HepG2 (cell line): ENCODE data around the gene TMEM253. TPM values are rescaled to one million over a fixed set of nuclear protein-coding genes. Genes with fewer than 3 reads are reported as not detected.

ENCODE experiments used
- DMAP1 ChIP-seq: IDR thresholded peaks from 2 replicates; pipeline ENCODE4 v1.6.1; 2016
- HOXA7 ChIP-seq: sonication (generic); formaldehyde crosslinking; IDR thresholded peaks from 2 replicates; pipeline ENCODE4 v1.8.1; 2022; ENCODE audit warnings: mild to moderate bottlenecking, missing genetic modification reagents, moderate library complexity
- MXD4 ChIP-seq: IDR thresholded peaks from 2 replicates; pipeline ENCODE4 v1.6.1; 2016; ENCODE audit warnings: mild to moderate bottlenecking, missing biosample characterization, missing genetic modification reagents
- NAIF1 ChIP-seq: sonication (generic); formaldehyde crosslinking; IDR thresholded peaks from 2 replicates; pipeline ENCODE4 v1.5.0; 2020; ENCODE audit warnings: mild to moderate bottlenecking, missing genetic modification reagents, borderline replicate concordance
- NFKBIZ ChIP-seq: IDR thresholded peaks from 2 replicates; pipeline ENCODE4 v1.6.1; 2018; ENCODE audit warnings: missing genetic modification reagents, missing compliant biosample characterization
- POLR2G ChIP-seq: fragments of 200-400 bp; formaldehyde crosslinking; IDR thresholded peaks from 2 replicates; pipeline ENCODE4 v1.6.1; 2018; ENCODE audit warnings: mild to moderate bottlenecking, low read depth, low read length, moderate library complexity
- RBM22 ChIP-seq: fragments of 200-400 bp; formaldehyde crosslinking; optimal IDR thresholded peaks from 2 replicates; pipeline ENCODE3; 2017; ENCODE audit warnings: mild to moderate bottlenecking, low read length, moderate library complexity
- SALL1 ChIP-seq: sonication (generic); formaldehyde crosslinking; IDR thresholded peaks from 2 replicates; pipeline ENCODE4 v1.8.0; 2022; ENCODE audit warnings: mild to moderate bottlenecking, missing genetic modification reagents
- SCMH1 ChIP-seq: sonication (generic); formaldehyde crosslinking; IDR thresholded peaks from 2 replicates; pipeline ENCODE4 v1.9.0; 2021; ENCODE audit warnings: missing genetic modification reagents, mild to moderate bottlenecking, borderline replicate concordance
- SMC3 ChIP-seq: IDR thresholded peaks from 2 replicates; pipeline ENCODE4 v1.6.1; 2011; ENCODE audit warnings: low read length, improper control_type of control experiment
- ZBTB20 ChIP-seq: sonication (generic); formaldehyde crosslinking; IDR thresholded peaks from 2 replicates; pipeline ENCODE4 v1.8.1; 2023; ENCODE audit warnings: missing genetic modification reagents, low read depth, mild to moderate bottlenecking, borderline replicate concordance
- ZMYM2 ChIP-seq: sonication (generic); formaldehyde crosslinking; IDR thresholded peaks from 2 replicates; pipeline ENCODE4 v1.8.0; 2022; ENCODE audit warnings: mild to moderate bottlenecking, missing genetic modification reagents
- ZNF333 ChIP-seq: sonication (generic); formaldehyde crosslinking; IDR thresholded peaks from 2 replicates; pipeline ENCODE4 v1.4.0; 2020; ENCODE audit warnings: mild to moderate bottlenecking, missing genetic modification reagents, borderline replicate concordance
- ZNF883 ChIP-seq: sonication (generic); formaldehyde crosslinking; IDR thresholded peaks from 2 replicates; pipeline ENCODE4 v1.5.1; 2020; ENCODE audit warnings: mild to moderate bottlenecking, missing genetic modification reagents; ENCODE audit errors: not compliant biosample characterization
- ZSCAN22 ChIP-seq: sonication (generic); formaldehyde crosslinking; IDR thresholded peaks from 2 replicates; pipeline ENCODE4 v1.4.0; 2020; ENCODE audit warnings: mild to moderate bottlenecking, missing genetic modification reagents
- ZSCAN25 ChIP-seq: sonication (generic); formaldehyde crosslinking; IDR thresholded peaks from 2 replicates; pipeline ENCODE4 v1.8.0; 2022; ENCODE audit warnings: mild to moderate bottlenecking, missing genetic modification reagents
- polyA plus RNA-seq, 8 experiments: library from polyadenylated mRNA; depleted of rRNA in 3 of 8; stranded (reverse) in 7 of 8; unstranded in 1 of 8; fragments of >200 nt; fragmentation: Illumina TruSeq in 4 of 8; extraction: Trizol in 4 of 8; gene quantifications; 2 replicates each; pipeline versions ENCODE4 v1.2.1 to v1.2.3, GENCODE V29; 2011 to 2016; ENCODE audit warnings: low read depth in 4 of 8, missing spikeins in 1 of 8, mixed read lengths in 1 of 8; ENCODE audit not compliant: insufficient read depth in 1 of 8
- total RNA-seq, 5 experiments: library from RNA; depleted of rRNA; stranded (reverse); fragments of >200 nt; fragmentation: Illumina TruSeq; extraction: Trizol; gene quantifications; 2 replicates each; pipeline ENCODE4 v1.2.3, GENCODE V29; 2016; ENCODE audit warnings: low read depth in 1 of 5
- TF ChIP-seq, protein P1 (sequence below): sonication (generic); formaldehyde crosslinking; IDR thresholded peaks from 2 replicates; pipeline ENCODE4 v1.5.1; 2020; ENCODE audit warnings: mild to moderate bottlenecking, missing genetic modification reagents, moderate library complexity
- TF ChIP-seq, protein P2 (sequence below): sonication (generic); formaldehyde crosslinking; IDR thresholded peaks from 2 replicates; pipeline ENCODE4 v1.4.0; 2020; ENCODE audit warnings: missing genetic modification reagents
- TF ChIP-seq, protein P3 (sequence below): sonication (generic); formaldehyde crosslinking; IDR thresholded peaks from 2 replicates; pipeline ENCODE4 v1.4.0; 2020; ENCODE audit warnings: missing genetic modification reagents
- TF ChIP-seq, protein P4 (sequence below): sonication (generic); formaldehyde crosslinking; IDR thresholded peaks from 2 replicates; pipeline ENCODE4 v1.5.0; 2020; ENCODE audit warnings: mild to moderate bottlenecking, missing genetic modification reagents, moderate library complexity

The TMEM253 gene
- total and polyA plus RNA-seq, 2 of the 13 experiments (the other 11 are each of a cell fraction or from before 2014, with no cell fraction given): 0.29 to 0.45 TPM

DNA sequence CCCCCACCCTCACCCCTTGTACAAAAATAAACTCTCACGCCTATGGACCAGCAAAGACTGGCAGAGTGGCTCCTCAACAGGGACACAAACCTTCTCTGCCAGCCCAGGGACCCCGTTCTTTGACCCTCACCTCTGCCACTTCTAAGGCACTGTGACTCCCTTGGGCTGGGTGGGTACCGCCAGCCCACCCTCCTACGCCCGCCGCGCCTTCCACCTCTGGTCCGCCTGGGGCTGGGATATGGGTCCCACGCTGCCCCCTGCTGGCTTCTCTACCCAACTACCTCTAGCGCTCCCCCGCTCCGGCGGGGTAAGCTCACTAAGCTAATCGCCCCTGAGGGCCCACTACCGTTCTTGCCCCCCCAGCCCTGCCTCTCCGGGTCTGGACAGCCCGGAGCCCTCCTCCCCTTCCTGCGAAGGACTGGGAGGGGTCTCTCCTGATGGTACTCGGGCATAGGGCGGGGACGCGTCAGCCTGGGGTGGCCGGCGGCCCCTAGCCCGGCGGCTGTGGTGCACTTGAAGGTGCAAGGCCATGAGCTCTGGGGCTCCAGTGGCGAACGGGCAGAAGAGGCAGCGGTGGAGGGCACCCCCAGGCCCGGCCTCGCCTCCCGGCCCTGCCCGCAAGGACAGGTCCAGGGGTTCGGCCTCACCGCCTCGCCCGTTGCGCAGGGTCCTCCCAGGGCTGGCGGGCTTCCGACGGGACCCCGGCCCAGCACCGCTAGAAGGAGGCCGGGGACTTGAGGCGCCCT is 10.5 kb upstream of the TMEM253 start (continued):
- TF ChIP-seq, protein P1, sequence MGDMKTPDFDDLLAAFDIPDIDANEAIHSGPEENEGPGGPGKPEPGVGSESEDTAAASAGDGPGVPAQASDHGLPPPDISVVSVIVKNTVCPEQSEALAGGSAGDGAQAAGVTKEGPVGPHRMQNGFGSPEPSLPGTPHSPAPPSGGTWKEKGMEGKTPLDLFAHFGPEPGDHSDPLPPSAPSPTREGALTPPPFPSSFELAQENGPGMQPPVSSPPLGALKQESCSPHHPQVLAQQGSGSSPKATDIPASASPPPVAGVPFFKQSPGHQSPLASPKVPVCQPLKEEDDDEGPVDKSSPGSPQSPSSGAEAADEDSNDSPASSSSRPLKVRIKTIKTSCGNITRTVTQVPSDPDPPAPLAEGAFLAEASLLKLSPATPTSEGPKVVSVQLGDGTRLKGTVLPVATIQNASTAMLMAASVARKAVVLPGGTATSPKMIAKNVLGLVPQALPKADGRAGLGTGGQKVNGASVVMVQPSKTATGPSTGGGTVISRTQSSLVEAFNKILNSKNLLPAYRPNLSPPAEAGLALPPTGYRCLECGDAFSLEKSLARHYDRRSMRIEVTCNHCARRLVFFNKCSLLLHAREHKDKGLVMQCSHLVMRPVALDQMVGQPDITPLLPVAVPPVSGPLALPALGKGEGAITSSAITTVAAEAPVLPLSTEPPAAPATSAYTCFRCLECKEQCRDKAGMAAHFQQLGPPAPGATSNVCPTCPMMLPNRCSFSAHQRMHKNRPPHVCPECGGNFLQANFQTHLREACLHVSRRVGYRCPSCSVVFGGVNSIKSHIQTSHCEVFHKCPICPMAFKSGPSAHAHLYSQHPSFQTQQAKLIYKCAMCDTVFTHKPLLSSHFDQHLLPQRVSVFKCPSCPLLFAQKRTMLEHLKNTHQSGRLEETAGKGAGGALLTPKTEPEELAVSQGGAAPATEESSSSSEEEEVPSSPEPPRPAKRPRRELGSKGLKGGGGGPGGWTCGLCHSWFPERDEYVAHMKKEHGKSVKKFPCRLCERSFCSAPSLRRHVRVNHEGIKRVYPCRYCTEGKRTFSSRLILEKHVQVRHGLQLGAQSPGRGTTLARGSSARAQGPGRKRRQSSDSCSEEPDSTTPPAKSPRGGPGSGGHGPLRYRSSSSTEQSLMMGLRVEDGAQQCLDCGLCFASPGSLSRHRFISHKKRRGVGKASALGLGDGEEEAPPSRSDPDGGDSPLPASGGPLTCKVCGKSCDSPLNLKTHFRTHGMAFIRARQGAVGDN (CRISPR knock-in tag): peak; percentile 73
- TF ChIP-seq, protein P2, sequence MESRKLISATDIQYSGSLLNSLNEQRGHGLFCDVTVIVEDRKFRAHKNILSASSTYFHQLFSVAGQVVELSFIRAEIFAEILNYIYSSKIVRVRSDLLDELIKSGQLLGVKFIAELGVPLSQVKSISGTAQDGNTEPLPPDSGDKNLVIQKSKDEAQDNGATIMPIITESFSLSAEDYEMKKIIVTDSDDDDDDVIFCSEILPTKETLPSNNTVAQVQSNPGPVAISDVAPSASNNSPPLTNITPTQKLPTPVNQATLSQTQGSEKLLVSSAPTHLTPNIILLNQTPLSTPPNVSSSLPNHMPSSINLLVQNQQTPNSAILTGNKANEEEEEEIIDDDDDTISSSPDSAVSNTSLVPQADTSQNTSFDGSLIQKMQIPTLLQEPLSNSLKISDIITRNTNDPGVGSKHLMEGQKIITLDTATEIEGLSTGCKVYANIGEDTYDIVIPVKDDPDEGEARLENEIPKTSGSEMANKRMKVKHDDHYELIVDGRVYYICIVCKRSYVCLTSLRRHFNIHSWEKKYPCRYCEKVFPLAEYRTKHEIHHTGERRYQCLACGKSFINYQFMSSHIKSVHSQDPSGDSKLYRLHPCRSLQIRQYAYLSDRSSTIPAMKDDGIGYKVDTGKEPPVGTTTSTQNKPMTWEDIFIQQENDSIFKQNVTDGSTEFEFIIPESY (CRISPR knock-in tag): peak; percentile 100
- TF ChIP-seq ZMYM2 (CRISPR knock-in tag): peak; percentile 60; the same call in 1 of the 2 replicates
- no peak for TF ChIP-seq SCMH1 (CRISPR knock-in tag)
- TF ChIP-seq HOXA7 (CRISPR knock-in tag): peak; percentile 46; the same call in 1 of the 2 replicates
- peak; percentile 47; the same call in 1 of the 2 replicates for TF ChIP-seq ZNF333 (CRISPR knock-in tag)
- TF ChIP-seq ZSCAN22 (CRISPR knock-in tag): no peak
- TF ChIP-seq SMC3: peak; percentile 22; the same call in 1 of the 2 replicates
- peak; percentile 43; the same call in 1 of the 2 replicates for TF ChIP-seq SALL1 (CRISPR knock-in tag)
- TF ChIP-seq, protein P3, sequence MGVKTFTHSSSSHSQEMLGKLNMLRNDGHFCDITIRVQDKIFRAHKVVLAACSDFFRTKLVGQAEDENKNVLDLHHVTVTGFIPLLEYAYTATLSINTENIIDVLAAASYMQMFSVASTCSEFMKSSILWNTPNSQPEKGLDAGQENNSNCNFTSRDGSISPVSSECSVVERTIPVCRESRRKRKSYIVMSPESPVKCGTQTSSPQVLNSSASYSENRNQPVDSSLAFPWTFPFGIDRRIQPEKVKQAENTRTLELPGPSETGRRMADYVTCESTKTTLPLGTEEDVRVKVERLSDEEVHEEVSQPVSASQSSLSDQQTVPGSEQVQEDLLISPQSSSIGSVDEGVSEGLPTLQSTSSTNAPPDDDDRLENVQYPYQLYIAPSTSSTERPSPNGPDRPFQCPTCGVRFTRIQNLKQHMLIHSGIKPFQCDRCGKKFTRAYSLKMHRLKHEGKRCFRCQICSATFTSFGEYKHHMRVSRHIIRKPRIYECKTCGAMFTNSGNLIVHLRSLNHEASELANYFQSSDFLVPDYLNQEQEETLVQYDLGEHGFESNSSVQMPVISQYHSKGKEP (CRISPR knock-in tag): no peak
- peak; percentile 46 for TF ChIP-seq POLR2G
- peak; percentile 22; the same call in 1 of the 2 replicates for TF ChIP-seq ZSCAN25
- TF ChIP-seq, protein P4, sequence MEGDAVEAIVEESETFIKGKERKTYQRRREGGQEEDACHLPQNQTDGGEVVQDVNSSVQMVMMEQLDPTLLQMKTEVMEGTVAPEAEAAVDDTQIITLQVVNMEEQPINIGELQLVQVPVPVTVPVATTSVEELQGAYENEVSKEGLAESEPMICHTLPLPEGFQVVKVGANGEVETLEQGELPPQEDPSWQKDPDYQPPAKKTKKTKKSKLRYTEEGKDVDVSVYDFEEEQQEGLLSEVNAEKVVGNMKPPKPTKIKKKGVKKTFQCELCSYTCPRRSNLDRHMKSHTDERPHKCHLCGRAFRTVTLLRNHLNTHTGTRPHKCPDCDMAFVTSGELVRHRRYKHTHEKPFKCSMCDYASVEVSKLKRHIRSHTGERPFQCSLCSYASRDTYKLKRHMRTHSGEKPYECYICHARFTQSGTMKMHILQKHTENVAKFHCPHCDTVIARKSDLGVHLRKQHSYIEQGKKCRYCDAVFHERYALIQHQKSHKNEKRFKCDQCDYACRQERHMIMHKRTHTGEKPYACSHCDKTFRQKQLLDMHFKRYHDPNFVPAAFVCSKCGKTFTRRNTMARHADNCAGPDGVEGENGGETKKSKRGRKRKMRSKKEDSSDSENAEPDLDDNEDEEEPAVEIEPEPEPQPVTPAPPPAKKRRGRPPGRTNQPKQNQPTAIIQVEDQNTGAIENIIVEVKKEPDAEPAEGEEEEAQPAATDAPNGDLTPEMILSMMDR (CRISPR knock-in tag): peak; percentile 88
- TF ChIP-seq NAIF1 (CRISPR knock-in tag): no peak
- no peak for TF ChIP-seq ZBTB20
- peak; percentile 89 for TF ChIP-seq RBM22
- no peak for TF ChIP-seq NFKBIZ (CRISPR knock-in tag)
- no peak for TF ChIP-seq DMAP1 (CRISPR knock-in tag)
- peak; percentile 56 for TF ChIP-seq ZNF883 (CRISPR knock-in tag)
- no peak for TF ChIP-seq MXD4 (CRISPR knock-in tag)
